ENCODE results near the gene BRD4. TPM values are rescaled to one million over a fixed set of nuclear protein-coding genes. Genes with fewer than 3 reads are reported as not detected.

Gene BRD4
- total and polyA plus RNA-seq, 2 of the 13 experiments (the other 11 are each of a cell fraction or from before 2014, with no cell fraction given), result 10.5 to 11.4 TPM

DNA sequence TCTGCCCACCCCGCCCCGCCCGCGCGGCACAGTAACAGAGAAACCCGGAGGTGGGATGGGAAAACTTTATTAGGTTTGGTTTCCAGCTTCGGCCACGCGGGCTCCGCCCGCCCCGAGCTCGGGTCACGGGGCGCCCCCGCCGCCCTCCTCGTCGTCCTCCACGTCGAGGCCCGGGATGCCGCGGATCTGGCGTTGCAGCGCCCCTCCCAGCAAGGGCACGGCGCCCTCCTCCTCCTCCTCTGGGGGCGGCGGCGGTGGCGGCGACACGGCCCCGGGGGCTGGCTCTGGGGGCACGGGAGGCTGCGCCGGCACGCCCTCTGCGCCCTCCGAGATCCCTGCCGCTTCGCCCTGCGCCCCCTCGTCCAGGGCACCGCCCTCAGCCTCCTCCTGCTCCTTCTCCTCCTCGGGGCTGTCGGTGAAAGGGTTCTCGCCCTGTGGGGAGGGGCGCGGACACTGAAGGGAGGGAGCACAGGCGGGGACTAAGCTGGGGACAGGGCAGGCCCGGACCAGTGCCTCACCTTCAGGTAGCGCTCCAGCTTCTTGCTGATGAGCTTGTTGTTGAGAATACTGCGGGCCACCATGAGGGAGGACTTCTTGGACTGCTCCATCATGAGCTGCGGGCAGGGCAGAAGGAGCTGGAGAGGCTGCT lies 47.8 kb upstream of the BRD4 start (continued):
- peak; percentile 10; the same call in 1 of the 2 replicates for TF ChIP-seq MED1 (CRISPR knock-in tag; IDR thresholded peaks at IDR 0.05)
- peak; percentile 63 for TF ChIP-seq KLF12 (CRISPR knock-in tag; IDR thresholded peaks at IDR 0.05; ENCODE audit: borderline replicate concordance)
- peak; percentile 15; the same call in 1 of the 2 replicates for TF ChIP-seq HNF4G (IDR thresholded peaks at IDR 0.05; ENCODE audit: borderline replicate concordance, low read depth, low read length)
- no peak for TF ChIP-seq HNF4G (CRISPR knock-in tag; IDR thresholded peaks at IDR 0.05; ENCODE audit: borderline replicate concordance, low read depth)

- H4K20me1 ChIP-seq (ENCODE audit: insufficient read depth, low read length), result peaks cover 35% of the 10 kb centered on the region
- H3K27me3 ChIP-seq (ENCODE audit: control insufficient read depth in 1 of 2, insufficient read depth in 2 of 2, low read length in 2 of 2), result no peaks in the 10 kb centered on the region; a peak in 1 of 5 replicates
- H3K4me2 ChIP-seq (ENCODE audit: low read depth, low read length), result peak within 1 kb of the TSS; percentile 98
- ATAC-seq, result peak; percentile 88
- in situ Hi-C loops (cut with HindIII; ENCODE audit: extremely low pct_ligation_motif_present, low pct_unique_long_range_greater_than_20kb), result no loop called here
- ChIA-PET CTCF (ENCODE audit: low intra/inter-chr PET ratio, low total read pairs) (no interaction called here), POLR2A (interaction anchor here (0.6 to 3.6 kb wide), 22 partner anchors 11 to 176 kb away, joined by 3 to 67 read pairs (median 6); partner anchors contain the start of genes AKAP8L and BRD4)
- H3K36me3 ChIP-seq (replicated peaks in 1 of 2; ENCODE audit: control insufficient read depth in 1 of 2, insufficient read depth in 2 of 2, low read length in 2 of 2), result peaks cover 0 to 27% of the 10 kb centered on the region in 2 experiments; a peak in 2 of 5 replicates
- H3K9me3 ChIP-seq (ENCODE audit: low read length), result no peaks in the 10 kb centered on the region
- no peak within 1 kb of the TSS for H2AFZ ChIP-seq (ENCODE audit: low read length)
- H3K27ac ChIP-seq (ENCODE audit: extremely low read length, insufficient read depth, low read length), result peak within 1 kb of the TSS; percentile 95
- peaks cover 47% of the 10 kb centered on the region for H3K79me2 ChIP-seq (ENCODE audit: insufficient read depth, low read length)
- peak within 1 kb of the TSS; percentile 84 to 98 (median 91) for H3K4me3 ChIP-seq (replicated peaks in 1 of 3; ENCODE audit: insufficient read depth in 1 of 3, low read depth in 2 of 3, low read length in 3 of 3)
- intact Hi-C loops (cut with micrococcal nuclease; ENCODE audit: unreplicated experiment), result loop anchor here (5.0 to 10.0 kb wide), 3 partner anchors 33 to 95 kb away; no protein-coding TSS in a partner anchor
- peaks cover 48% of the 10 kb centered on the region for H3K4me1 ChIP-seq (ENCODE audit: insufficient read depth, low read length)
- peak; percentile 96 for DNase-seq (ENCODE audit: low spot score)
- TSS peak; percentile 62 for BruUV-seq (replicated peaks)
- no peak for FAIRE-seq
- WGBS (ENCODE audit: low lambda C conversion rate), result 3% methylated on average over 25 of the region's 111 CpGs
- H3K9ac ChIP-seq (ENCODE audit: insufficient read depth, low read depth, low read length), result peak within 1 kb of the TSS; percentile 99
- peak; percentile 89 for TF ChIP-seq SAFB2 (CRISPR knock-in tag; IDR thresholded peaks at IDR 0.05; ENCODE audit: borderline replicate concordance, low read depth)
- TF ChIP-seq ZZZ3 (CRISPR knock-in tag; IDR thresholded peaks at IDR 0.05; ENCODE audit: borderline replicate concordance), result no peak
- TF ChIP-seq, protein P1, sequence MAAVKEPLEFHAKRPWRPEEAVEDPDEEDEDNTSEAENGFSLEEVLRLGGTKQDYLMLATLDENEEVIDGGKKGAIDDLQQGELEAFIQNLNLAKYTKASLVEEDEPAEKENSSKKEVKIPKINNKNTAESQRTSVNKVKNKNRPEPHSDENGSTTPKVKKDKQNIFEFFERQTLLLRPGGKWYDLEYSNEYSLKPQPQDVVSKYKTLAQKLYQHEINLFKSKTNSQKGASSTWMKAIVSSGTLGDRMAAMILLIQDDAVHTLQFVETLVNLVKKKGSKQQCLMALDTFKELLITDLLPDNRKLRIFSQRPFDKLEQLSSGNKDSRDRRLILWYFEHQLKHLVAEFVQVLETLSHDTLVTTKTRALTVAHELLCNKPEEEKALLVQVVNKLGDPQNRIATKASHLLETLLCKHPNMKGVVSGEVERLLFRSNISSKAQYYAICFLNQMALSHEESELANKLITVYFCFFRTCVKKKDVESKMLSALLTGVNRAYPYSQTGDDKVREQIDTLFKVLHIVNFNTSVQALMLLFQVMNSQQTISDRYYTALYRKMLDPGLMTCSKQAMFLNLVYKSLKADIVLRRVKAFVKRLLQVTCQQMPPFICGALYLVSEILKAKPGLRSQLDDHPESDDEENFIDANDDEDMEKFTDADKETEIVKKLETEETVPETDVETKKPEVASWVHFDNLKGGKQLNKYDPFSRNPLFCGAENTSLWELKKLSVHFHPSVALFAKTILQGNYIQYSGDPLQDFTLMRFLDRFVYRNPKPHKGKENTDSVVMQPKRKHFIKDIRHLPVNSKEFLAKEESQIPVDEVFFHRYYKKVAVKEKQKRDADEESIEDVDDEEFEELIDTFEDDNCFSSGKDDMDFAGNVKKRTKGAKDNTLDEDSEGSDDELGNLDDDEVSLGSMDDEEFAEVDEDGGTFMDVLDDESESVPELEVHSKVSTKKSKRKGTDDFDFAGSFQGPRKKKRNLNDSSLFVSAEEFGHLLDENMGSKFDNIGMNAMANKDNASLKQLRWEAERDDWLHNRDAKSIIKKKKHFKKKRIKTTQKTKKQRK (IDR thresholded peaks at IDR 0.05; ENCODE audit: low read length), result no peak
- no peak for TF ChIP-seq ZNF720 (CRISPR knock-in tag; IDR thresholded peaks at IDR 0.05)
- 0 out of 2 replicates have a peak, but pooled peaks have one; percentile 20 for TF ChIP-seq RNF2 (conservative IDR thresholded peaks at IDR 0.05; ENCODE audit: low read depth)
- peak; percentile 88 for TF ChIP-seq NR2C2 (CRISPR knock-in tag; IDR thresholded peaks at IDR 0.05; ENCODE audit: borderline replicate concordance)
- TF ChIP-seq ZNF576 (CRISPR knock-in tag; IDR thresholded peaks at IDR 0.05), result no peak
- peak; percentile 85; the same call in 1 of the 2 replicates for TF ChIP-seq TFAP4 (IDR thresholded peaks at IDR 0.05; ENCODE audit: borderline replicate concordance, low read depth)
- no peak for TF ChIP-seq RFX1 (IDR thresholded peaks at IDR 0.05)
- peak; percentile 86; the same call in 1 of the 2 replicates for TF ChIP-seq ZNF780A (CRISPR knock-in tag; IDR thresholded peaks at IDR 0.05)
- no peak for TF ChIP-seq PREB (CRISPR knock-in tag; IDR thresholded peaks at IDR 0.05)
These were observed 47.0 kb upstream of the BRD4 start, which contains the start of gene AKAP8 for GRCh38 chr19:15379083-15379998. AKAP8 (minus strand) TSS chr19:15379787; CDS start chr19:15379731, 56 bp downstream.
